HG03045 (cell line): ENCODE measurements around the gene NACAD.

Experiments used
- ATAC-seq: cut with Tn5 transposase; IDR thresholded peaks from one replicate; pipeline ENCODE4 v1.9.1; 2021; ENCODE audit warnings: mild to moderate bottlenecking, moderate library complexity; ENCODE audit not compliant: unreplicated experiment

NACAD gene

GRCh38 chr7:45076946-45077345 is 11.8 kb downstream of the NACAD start:
- no peak for ATAC-seq

- no peak for ATAC-seq
These were observed 12.6 kb downstream of the NACAD start for GRCh38 chr7:45075871-45076796.

GRCh38 chr7:45075355-45075644 is 13.5 kb downstream of the NACAD start:
- ATAC-seq = no peak

GRCh38 chr7:45074528-45075354 is 14.0 kb downstream of the NACAD start:
- ATAC-seq = no peak

- no peak for ATAC-seq
These were observed 14.8 kb downstream of the NACAD start for GRCh38 chr7:45073786-45074527.

DNA sequence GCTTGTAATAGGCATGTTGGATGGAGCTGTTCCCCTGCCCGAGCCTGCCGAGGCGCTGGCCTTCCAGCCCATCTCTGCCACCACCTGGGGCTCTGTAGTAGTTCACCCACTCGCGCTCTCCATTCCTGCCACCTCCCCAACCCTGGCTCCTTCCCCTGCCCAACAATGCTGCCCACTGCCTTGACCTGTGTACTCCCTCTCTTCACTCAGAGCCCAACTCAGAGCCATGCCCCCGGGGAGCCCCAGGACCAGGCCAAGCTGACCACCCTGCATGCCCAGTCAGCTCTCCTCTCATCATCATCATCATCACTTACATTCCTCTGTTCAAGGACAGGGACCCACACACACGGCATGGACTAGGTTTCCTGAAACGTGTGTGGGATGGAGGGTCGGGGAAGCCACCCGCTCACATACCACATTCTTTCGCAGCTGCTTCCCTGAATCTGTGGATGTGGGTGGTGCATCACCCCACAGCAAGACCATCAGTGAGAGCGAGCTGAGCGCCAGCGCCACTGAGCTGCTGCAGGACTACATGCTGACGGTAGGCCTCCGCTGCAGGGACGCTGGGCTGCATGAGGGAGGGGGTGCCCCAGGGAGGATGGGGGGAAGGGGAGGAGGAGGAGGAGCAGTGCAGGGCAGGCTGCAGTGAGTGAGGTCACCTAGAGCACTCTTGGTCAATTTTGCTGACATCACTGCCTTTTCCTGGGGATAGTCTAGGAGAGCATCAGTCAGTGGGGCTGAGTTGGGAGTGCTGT is 15.6 kb downstream of the NACAD start:
- no peak for ATAC-seq

- ATAC-seq = no peak
These were observed 16.4 kb downstream of the NACAD start for GRCh38 chr7:45072131-45073030.

DNA sequence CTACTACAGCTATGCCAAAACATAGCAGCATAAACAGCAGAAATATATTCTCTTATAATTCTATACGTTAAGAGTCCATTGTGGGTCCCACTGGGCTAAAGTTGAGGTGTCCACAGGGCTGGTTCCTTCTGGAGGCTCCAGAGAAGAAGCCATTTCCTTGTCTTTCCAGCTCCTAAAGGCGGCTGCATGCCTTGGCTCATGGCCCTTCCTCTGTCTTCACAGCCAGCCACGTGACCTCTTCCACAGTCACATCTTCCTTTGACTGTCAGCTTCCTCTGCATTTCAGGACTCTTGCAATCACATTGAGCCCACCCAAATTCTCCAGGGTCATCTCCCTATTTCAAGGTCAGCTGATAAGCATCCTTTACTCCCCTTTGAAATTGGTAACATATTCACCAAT is 17.2 kb downstream of the NACAD start:
- no peak for ATAC-seq

DNA sequence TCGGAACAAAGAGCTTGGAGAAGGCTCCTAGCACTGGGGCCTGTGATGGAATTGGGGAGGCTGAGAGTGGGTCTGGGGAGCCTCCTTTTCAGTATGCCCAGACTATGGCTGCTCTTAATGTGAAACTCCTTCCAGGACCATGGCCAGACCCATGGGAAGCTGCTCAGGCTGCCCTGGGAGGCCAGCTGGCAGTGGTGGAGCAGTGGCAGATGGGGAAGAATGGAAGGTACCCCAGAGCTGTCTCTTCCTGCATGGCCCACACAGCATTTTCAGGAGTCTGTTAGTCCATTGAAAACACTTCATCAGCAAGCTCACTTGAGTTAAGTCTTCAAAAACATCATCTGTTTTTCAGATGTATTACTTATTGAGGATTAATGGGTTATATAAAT is 18.5 kb downstream of the NACAD start:
- no peak for ATAC-seq

GRCh38 chr7:45069444-45070253 is 19.1 kb downstream of the NACAD start:
- ATAC-seq = no peak

GRCh38 chr7:45068236-45069023 is 20.3 kb downstream of the NACAD start:
- ATAC-seq = no peak

DNA sequence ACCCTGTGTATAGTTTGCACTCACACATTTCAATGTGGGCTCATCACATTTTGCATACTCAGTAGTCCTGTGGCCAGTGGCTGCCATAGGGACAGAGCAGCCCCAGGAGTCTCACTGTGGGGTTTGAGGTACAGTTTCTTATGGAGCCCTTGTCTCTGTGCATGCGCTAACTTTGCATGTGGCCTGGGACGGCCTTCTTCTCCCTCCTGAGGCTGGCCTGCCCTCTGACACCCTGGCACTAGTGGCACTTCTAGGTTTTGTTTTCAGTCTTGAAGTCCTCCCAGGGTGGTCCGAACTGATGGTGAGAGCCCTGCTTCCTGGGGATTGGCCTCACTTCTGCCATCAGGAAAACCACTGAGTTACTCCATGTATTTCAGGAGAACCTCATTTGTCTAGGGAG is 21.2 kb downstream of the NACAD start:
- ATAC-seq = no peak

DNA sequence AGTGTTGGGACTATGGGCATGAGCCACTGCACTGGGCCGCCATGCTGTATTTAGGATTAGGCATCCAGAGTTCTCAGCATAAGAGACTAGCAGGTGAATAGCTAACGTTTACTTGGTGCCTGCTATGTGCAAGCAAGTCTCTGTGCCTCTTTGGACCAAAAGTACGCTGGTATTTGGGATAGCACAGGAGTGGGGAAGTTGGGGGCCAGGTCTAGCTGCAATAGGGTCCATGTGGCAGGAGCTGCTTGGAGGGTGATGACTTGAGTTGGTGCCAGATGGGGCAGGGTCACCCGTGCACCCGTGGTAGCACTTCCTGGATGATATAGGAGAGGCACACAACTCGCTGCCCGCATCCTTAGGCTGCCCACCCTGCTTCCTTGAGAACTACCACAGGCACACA is 22.4 kb downstream of the NACAD start:
- no peak for ATAC-seq

- no peak for ATAC-seq
These were observed 23.5 kb downstream of the NACAD start for GRCh38 chr7:45065031-45065995.

DNA sequence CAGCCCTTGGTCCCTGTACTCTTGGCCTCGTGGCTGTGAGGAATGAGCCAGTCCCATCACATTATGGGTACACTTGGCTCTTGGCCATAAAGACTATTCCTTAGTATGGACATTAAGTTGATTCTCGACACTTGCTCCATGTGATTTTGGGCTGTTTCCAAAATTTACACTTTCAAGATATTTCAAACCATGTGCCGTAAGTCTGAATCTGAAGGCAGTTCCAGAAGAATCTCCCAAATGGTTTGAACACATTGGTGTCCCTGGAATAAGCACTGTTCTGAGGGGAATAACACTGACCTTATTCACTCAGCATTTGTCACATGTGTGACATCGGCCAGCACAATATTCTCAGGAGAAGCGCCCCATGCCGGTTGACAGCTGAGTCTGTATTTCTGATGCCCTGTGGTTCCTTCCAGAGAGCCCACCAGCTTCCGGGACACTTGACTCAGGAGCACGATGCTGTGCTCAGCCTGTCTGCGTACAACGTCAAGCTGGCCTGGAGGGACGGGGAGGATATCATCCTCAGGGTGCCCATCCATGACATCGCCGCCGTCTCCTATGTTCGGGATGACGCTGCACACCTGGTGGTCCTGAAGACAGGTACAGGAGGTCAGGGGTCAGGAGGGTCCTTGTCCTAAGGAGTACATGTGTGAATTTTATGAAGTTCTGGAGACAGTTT is 24.6 kb downstream of the NACAD start:
- ATAC-seq = no peak

- no peak for ATAC-seq
These were observed 26.9 kb downstream of the NACAD start for GRCh38 chr7:45061806-45062425.
